CMK (cell line): ENCODE measurements around the gene FERD3L.

Experiments used
- DNase-seq: peaks from one replicate; pipeline ENCODE4 v3.0.0-alpha.2; 2010; ENCODE audit warnings: low read depth

The FERD3L gene

DNA sequence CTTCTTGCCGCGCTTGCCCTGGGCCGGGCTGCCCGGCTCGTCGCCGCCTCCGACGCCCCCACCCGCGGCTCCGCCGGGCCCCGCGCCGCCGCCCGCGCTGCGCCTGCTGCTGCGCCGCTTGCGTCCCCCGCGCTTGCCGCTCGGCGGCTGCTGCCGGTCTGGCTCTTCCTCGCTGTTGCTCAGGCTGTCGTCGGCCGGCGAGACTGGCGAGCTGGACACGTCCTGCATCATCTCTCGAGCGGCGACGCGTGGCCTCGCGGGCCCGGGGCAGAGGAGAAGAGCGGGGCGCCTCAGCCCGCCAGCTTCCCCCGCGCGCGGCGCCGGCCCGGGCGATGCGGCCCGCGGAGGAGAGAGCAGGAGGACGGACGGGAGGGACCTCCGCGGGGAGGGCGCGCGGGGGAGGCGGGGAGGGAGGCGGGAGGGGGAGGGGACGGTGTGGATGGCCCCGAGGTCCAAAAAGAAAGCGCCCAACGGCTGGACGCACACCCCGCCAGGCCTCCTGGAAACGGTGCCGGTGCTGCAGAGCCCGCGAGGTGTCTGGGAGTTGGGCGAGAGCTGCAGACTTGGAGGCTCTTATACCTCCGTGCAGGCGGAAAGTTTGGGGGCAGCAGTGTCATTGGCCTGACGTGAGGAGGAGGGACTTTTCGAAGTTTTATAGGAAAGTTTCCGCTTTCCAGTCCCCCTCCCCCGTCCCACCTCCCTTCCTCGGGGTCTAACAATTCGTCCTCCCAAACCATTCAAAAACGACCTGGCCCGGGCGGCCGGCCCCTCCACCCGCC, 27.9 kb downstream of the FERD3L start, which contains the start of gene TWIST1:
Gene TWIST1, minus strand, starts transcription at position 546 of the 779 bp plus-strand sequence. Its CDS starts 315 bp downstream, at position 231.
- DNase-seq, result no peak

DNA sequence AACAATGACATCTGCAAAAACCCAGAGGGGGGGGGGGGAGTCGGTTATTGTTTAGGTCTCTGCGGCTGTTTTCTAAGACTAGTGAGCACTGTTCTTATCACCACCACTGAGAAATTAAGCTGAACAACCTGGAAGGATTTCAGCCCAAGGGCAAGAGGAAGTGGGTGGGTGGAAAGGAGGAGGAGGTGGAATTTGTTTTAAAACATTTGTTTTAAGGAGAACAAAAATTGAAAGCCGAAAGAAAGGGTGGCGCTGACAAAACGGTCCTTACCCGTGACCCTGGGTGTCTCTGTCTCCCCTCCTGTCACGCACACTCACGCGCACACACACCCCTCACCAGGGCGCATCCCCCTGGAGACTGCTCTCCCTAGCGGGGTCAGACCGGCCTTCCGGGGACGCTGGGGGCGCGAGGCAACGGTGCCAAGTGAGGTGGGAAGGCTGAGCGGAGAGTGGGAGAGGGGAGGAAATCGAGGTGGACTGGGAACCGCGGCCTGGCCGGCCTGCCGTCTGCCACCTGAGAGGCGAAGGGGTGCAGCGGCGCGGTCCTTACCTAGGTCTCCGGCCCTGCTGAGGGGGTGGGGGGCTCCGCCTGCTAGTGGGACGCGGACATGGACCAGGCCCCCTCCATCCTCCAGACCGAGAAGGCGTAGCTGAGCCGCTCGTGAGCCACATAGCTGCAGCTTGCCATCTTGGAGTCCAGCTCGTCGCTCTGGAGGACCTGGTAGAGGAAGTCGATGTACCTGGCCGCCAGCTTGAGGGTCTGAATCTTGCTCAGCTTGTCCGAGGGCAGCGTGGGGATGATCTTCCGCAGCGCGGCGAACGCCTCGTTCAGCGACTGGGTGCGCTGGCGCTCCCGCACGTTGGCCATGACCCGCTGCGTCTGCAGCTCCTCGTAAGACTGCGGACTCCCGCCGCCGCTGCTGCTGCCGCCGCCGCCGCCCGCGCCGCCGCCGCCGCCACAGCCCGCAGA, 28.8 kb downstream of the FERD3L start:
- DNase-seq, result no peak

DNA sequence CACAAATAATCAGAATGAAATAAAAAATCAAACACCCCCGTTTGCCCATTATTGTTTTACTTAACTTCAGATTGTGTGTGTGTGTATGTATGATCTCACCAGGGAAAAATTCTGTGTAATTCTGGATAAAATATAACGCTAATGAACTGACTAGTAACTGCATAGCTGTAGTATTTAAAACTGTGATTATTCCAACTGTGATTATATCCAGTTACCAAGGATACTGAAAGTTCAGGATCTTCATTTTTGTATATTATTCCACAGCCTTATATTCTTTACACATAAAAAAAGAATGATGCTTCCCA, 30.7 kb downstream of the FERD3L start:
- DNase-seq, result no peak

GRCh38 chr7:19113855-19114550, 31.2 kb downstream of the FERD3L start:
- DNase-seq, result no peak

- no peak for DNase-seq
Observed at GRCh38 chr7:19113002-19113350, 32.2 kb downstream of the FERD3L start.

DNA sequence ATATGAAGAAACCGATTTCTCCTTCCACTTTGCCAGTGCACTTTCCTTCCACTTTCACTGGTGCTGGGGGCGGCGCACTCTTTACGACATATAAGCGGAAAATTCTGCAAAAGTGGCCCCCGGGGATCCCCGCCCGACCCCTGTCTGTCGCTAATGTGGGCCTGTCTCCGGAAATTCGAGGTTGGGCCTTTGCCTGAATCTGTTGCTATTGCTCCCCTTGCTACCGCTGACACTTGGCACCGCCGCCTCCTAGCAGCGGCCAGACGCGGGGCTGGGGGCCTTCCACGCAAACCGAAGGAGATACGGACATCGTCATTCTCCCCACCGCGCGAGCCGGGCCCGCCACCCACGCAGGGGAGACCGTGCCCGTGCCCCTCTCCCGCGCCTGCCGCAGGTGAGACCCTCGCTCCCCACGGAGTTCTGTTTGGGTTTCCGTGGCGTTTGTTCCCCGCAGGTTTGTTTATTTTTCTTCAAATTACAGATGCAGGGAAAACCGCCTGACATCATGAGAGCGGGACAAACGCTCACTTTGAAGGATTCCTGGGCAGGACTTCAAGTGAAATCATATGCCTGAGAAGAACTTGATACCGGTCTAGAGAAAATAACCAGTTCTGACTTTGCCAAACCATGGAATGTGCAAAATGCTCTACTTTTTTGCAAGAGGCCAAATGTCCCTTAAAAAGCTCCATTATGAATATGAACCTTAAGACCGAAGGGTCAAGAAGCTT, 32.8 kb downstream of the FERD3L start:
- DNase-seq, result no peak

DNA sequence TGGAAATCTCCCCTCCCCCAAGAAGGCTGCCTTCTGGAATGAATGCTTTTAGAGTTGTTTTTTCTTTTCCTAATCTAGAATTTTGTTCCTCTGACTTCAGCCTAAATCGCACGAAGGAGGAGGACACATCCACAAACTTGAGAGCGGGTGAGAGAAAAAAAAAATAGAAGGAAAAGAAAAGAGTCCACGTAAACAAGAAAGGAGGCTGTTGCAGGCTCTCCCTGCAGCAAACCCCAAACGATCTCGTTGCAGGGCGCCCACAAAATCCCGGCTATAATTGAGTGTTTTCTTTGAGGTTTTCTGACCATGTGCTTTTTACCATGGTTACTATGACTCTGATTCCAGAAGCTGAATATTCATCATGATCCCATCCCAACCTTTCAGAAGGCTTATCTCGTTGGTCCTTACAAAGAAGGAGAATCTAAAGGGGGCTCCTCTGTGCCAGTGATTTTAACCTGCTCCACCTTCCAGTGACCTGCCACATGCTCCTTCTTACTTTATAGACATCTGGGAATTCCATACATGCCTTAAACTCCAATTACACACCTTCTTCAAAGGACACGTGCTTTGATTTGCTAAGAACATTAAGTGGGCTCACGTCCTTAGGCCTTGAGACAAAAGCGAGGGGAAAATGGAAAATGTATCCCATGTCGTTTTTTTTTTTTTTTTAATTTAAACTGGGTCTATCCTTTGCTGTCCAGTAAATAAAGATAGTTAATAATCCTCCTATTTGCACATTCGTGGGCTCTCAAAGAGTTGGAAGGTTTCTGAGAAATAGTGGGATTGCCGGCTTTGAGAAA, 33.5 kb downstream of the FERD3L start:
- no peak for DNase-seq

- no peak for DNase-seq
Observed at GRCh38 chr7:19110776-19111175, 34.4 kb downstream of the FERD3L start.

DNA sequence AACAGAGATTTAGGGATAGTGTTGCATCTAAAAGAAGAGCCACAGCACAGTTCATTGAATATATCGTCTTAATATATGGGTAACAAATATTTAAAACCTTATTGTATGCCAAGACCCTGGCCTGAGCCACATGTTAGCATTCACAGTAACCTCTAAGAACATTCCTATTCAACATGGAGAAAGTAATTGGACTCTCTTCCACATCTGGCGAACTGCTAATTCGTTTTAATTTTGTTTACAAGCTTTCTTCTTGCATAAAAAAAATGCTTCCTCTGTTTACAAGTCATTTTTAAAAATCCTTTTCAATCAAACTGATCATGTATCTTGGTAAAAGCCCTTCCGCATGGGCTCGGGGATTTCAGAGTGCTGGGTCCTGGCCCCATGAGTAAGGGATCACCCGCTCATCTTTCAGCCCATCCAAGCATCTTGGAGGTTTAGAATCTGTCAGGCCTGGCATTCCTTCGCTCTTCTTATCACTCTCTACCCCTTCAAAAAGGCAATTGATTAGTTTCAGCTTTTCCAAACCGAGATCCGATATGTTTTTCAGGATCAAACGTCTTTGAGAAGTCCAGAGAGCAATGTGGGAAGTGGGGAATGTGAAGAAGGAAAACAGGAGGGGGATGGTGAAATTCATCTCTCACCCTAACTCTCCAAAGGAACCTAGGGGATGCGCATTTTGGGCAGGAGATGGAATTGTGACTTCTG, 35.0 kb downstream of the FERD3L start:
- no peak for DNase-seq

- no peak for DNase-seq
Observed at GRCh38 chr7:19109000-19109946, 35.9 kb downstream of the FERD3L start.

DNA sequence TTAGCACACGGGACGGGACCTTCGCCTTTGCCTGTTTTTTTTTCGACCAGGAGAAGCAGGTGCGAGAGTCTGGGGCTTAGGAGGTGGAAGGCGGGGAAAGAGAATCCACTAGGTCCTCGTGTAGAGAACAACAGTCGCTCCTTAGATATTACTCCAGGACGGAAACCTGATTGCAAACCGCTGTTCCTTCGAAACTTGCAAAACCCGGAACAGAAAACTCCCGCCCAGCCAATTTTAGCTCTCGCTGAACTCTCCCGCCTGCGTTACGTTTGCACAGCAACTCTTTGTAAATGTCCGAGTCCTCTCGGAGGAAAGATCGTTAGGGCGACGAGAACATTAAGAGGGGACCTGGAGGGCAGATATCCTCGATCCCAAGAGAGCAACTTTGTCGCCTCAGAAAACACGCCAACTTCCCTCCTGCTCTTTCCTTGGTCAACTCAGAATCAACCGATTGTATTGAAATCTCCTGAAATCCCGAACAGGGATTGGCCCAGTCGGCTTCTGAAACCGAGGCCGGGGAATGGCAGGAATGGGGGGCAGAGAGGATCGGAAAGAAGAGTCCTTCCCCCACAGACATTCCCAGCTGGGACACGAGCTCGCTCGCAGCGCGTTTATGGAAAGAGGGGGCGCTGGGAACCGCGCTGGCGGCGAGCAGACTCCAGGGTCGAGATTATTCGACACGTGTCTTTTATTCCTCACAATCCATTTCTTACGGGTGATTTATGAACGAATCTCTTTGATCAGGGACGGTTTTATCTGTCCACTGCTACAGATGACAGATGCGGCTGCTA, 37.7 kb downstream of the FERD3L start:
- no peak for DNase-seq

DNA sequence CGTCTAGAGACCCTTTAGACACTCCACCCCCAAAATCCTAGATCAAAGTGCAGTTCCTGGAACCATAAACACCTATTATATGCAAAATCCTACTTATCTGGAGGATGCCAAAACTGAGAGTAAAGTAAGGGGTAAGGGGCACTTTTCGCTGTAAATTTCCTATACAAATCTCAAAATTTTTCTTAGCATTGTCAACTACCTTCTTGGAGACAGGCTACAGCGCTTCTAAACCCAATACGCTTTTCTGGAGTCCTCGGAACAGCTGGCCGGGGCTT, 38.2 kb downstream of the FERD3L start:
- no peak for DNase-seq

DNA sequence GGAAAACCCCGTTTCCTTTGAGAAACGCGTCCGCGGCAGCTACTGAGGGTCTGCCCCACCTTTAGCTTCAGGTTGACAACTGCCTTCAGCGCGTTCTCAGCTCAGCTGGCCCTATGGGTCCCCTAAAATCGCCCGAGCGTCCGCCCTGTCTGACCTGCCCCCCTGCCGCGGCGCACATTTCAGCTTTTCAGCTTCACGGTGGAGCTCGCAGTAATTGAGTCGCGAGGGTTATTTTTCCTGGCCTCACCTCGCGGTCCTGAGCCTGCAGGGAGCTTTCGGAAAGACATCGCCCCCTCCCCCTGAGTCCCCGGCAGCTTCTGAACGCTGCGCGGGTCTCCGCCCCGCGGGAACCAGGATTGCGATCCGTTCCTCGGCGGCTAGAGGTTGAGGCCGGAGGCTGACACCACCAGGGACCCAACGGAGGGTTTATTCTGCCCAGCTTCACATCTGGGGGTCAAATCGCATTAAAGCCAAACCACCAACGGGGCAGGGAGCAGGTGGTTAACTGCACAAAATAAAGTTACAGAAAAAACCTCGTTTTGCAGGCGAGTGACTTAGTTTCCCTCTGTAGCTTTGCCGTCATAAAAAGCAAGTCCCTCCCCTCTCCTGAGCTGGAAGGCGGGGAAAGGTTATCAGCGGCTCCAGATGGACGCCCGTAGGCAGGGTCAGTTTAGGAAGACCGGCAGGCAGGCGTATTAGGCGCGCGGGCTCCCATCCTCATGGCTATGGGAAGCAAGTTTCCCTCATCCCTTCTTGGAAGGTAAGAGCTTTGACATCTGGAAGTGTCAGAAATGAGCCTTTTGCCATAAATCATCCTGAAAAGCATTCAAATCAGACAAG, 38.8 kb downstream of the FERD3L start:
- DNase-seq, result no peak

DNA sequence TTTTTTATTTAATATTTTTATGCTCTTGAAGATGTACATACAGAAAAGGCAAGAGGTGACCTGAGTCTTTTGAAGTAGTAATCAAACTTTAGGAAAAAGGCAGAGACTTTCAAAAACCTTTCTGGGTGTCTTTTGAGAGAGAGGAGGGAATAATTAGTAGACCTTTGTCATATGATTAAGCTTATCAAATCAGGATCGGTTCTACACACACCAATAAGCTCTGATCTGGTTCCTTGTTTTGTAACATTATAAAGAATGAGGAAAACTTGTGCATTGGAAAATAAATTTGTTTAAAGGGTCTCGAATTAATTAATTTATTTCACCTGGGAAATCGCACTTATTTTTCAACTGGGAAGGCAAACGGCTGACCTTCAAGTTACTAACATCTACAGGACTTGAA, 39.7 kb downstream of the FERD3L start:
- DNase-seq, result no peak

DNA sequence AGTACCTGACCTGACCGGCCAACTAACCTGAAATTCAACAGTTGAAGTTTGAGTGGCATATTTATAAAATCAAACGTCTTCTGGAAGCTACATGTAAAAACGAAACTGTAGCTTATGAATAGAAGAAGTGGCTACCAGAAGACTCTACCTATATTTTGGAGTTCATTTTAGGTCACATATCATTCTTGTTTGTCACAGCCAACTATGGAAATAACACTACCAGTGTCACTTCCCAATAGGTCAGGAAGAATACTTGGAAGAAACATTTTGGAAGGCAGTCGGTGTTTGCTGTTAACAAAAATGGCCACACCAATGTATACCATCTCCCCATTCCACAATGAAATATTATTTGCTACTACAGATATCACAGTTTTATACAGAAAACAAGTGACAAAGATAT, 40.4 kb downstream of the FERD3L start:
- DNase-seq, result no peak

- no peak for DNase-seq
Observed at GRCh38 chr7:19102884-19103283, 42.3 kb downstream of the FERD3L start.

DNA sequence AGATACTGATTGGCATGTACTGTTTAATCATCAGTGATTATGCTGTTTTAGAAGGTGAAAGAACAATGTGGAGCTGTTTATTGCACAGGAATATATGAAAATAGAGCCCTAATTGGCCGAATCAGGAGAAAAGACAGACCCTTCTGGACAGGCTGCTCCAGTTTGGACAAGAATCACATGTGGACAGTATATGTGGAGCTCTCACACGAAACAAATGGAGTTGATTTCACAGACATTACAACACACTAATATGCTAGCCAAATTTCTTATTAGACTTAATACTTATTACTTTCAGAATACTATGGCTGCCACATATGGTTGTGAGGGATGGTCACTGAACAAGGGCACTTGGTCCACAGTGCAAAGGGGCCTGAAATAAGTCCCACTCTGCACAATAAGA, 43.3 kb downstream of the FERD3L start:
- DNase-seq, result no peak

GRCh38 chr7:19101472-19101871, 43.7 kb downstream of the FERD3L start:
- DNase-seq, result no peak
